Measurements from ENCODE around the gene RILPL1.

- TF ChIP-seq CTCF (IDR thresholded peaks at IDR 0.05) (no peak), POLR2A (IDR thresholded peaks at IDR 0.05) (no peak)
These were observed 97.9 kb downstream of the RILPL1 start for GRCh38 chr12:123435636-123436016.

All from sigmoid colon (tissue), 3 donors.